ENCODE results near the gene DLEU7.

DNA sequence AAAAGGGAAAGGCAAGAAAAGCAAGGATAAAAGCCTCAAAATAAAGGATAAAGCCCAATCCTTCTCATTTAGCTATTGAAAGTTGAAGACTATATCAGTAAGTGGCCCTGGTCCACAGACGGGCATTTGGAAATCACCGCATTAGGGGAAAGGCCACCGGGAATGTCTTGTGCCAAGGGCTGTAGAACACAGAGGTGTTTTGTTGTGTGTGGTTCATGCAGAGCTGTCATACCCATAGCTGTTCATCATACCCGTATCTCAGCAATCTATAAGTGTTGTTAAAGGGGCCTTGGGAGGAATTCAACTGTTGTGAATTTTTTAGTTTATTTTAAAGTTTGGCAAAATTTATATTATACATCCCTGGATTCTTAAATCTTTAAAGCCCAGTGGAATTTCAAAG lies 33.0 kb downstream of the DLEU7 start:
- TF ChIP-seq ZNF644 (CRISPR knock-in tag; IDR thresholded peaks at IDR 0.05; ENCODE audit: low read depth) (no peak), RBAK (CRISPR knock-in tag; IDR thresholded peaks at IDR 0.05) (no peak), HNF4A (CRISPR knock-in tag; IDR thresholded peaks at IDR 0.05) (no peak), FOXM1 (CRISPR knock-in tag; IDR thresholded peaks at IDR 0.05) (no peak), XRCC5 (optimal IDR thresholded peaks at IDR 0.05; ENCODE audit: low read length) (no peak), ZNF224 (CRISPR knock-in tag; IDR thresholded peaks at IDR 0.05) (no peak), ZNF75D (CRISPR knock-in tag; IDR thresholded peaks at IDR 0.05; ENCODE audit: borderline replicate concordance) (no peak), ZBTB43 (CRISPR knock-in tag; conservative IDR thresholded peaks at IDR 0.05) (no peak), KLF9 (CRISPR knock-in tag; IDR thresholded peaks at IDR 0.05; ENCODE audit: low read depth) (no peak), JUND (CRISPR knock-in tag; IDR thresholded peaks at IDR 0.05) (no peak), CHCHD3 (CRISPR knock-in tag; IDR thresholded peaks at IDR 0.05) (no peak), ZNF678 (CRISPR knock-in tag; IDR thresholded peaks at IDR 0.05) (no peak)
- TF ChIP-seq, protein P1, sequence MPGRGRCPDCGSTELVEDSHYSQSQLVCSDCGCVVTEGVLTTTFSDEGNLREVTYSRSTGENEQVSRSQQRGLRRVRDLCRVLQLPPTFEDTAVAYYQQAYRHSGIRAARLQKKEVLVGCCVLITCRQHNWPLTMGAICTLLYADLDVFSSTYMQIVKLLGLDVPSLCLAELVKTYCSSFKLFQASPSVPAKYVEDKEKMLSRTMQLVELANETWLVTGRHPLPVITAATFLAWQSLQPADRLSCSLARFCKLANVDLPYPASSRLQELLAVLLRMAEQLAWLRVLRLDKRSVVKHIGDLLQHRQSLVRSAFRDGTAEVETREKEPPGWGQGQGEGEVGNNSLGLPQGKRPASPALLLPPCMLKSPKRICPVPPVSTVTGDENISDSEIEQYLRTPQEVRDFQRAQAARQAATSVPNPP (CRISPR knock-in tag; IDR thresholded peaks at IDR 0.05), result no peak
